Esophagus (tissue), 2 donors: ENCODE data around the gene KLHL8. TPM values are rescaled to one million over a fixed set of nuclear protein-coding genes. Genes with fewer than 3 reads are reported as not detected.

Experiments used
- H3K27ac ChIP-seq, 2 donors: one replicate each; pipeline ENCODE4 v1.5.1; 2013; ENCODE audit warnings: low read depth in 2 of 2, mild to moderate bottlenecking in 2 of 2, inconsistent platforms in 1 of 2, low read length in 1 of 2, moderate library complexity in 1 of 2
- H3K27me3 ChIP-seq, 2 donors: one replicate each; pipeline ENCODE4 v1.6.1; 2013; ENCODE audit warnings: low read length in 2 of 2, control low read depth in 1 of 2, mild to moderate bottlenecking in 1 of 2; ENCODE audit not compliant: insufficient read depth in 2 of 2, control insufficient read depth in 1 of 2
- H3K36me3 ChIP-seq, 2 donors: one replicate each; pipeline ENCODE4 v1.6.1; 2013; ENCODE audit warnings: low read length in 1 of 2; ENCODE audit not compliant: control insufficient read depth in 2 of 2, insufficient read depth in 2 of 2
- H3K4me1 ChIP-seq, 2 donors: one replicate each; pipeline ENCODE4 v1.6.1; 2013; ENCODE audit warnings: low read length in 1 of 2; ENCODE audit not compliant: control insufficient read depth in 2 of 2, insufficient read depth in 2 of 2
- H3K4me3 ChIP-seq, 2 donors: one replicate each; pipeline ENCODE4 v1.5.1; 2013; ENCODE audit warnings: low read length in 2 of 2, mild to moderate bottlenecking in 2 of 2, low read depth in 1 of 2, moderate library complexity in 1 of 2
- H3K9me3 ChIP-seq, 2 donors: one replicate each; pipeline ENCODE4 v1.6.1; 2013; ENCODE audit warnings: mild to moderate bottlenecking in 2 of 2, low read depth in 1 of 2, low read length in 1 of 2, moderate library complexity in 1 of 2; ENCODE audit not compliant: control insufficient read depth in 2 of 2, insufficient read depth in 1 of 2
- WGBS, 2 donors: extraction: QIAGEN DNeasy Blood & Tissue Kit; methylation state at CpG; one replicate each; pipeline ENCODE4 v1.1.7; 2013; 5-methylcytosine and 5-hydroxymethylcytosine counted together
- polyA plus RNA-seq, 2 donors: library from polyadenylated mRNA; stranded (reverse); fragments of 200-250 nt; gene quantifications; one replicate each; pipeline ENCODE4 v1.2.3, GENCODE V29; 2013
- donor health status: healthy with polysubstance abuse.
- donor health status: Bipolar disorder and iron deficiency.

KLHL8 gene
- polyA plus RNA-seq, 2 donors: 1.3 to 2.4 TPM

DNA sequence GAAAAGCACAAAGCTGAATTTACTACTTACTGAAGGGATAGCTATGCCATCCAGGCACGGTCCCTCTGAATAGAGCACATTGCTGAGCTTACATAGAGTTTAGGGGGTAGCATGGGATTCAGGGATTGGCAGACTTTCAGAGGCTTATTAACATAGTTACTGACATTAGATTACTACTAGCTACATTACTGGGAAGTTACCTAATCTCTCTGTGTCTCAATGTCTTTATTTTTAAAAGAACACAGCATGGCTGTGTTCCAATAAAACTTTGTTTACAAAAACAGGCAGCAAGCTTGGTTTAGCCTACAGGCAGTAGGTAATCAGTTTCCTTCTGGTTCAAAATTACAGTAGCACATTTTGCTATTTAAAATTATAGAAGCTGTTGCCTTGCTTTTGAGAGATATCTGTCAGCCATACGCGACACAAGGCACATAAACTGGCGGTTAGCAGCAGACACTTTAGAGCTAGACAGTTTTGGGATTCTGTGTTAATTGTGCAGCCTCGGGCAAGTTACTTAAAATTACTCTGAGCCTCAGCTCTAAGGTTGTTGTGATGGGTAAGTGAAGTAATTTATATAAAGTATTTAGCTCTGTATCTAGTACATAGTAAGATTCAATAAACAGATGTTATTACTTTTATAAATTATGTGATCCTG lies 6.9 kb downstream of the KLHL8 start:
- Histone ChIP-seq H3K4me1 (no peaks in the 10 kb centered on the region), H3K4me3 (no peak overlapping the region), H3K9me3 (no peaks in the 10 kb centered on the region), H3K27me3 (no peaks in the 10 kb centered on the region), H3K27ac (no peak overlapping the region), H3K36me3 (no peaks in the 10 kb centered on the region)
- WGBS, 2 donors: 84% methylated on average over 5 of the region's 5 CpGs

GRCh38 chr4:87211249-87211952 lies 9.0 kb downstream of the KLHL8 start:
- H3K9me3 ChIP-seq: no peaks in the 10 kb centered on the region
- H3K27ac ChIP-seq: no peak overlapping the region
- H3K4me3 ChIP-seq: no peak overlapping the region
- peaks cover 0 to 3% of the 10 kb centered on the region in 2 donors for H3K36me3 ChIP-seq
- no peaks in the 10 kb centered on the region for H3K27me3 ChIP-seq
- no peaks in the 10 kb centered on the region for H3K4me1 ChIP-seq
- 78 to 83% methylated on average over 5 of the region's 5 CpGs for WGBS, 2 donors

- Histone ChIP-seq H3K9me3 (no peaks in the 10 kb centered on the region), H3K4me1 (no peaks in the 10 kb centered on the region), H3K4me3 (no peak overlapping the region), H3K27me3 (no peaks in the 10 kb centered on the region), H3K36me3 (peaks cover 0 to 3% of the 10 kb centered on the region in 2 donors), H3K27ac (no peak overlapping the region)
- 78 to 80% methylated on average over 6 of the region's 6 CpGs for WGBS, 2 donors
These were observed 10.7 kb downstream of the KLHL8 start for GRCh38 chr4:87209696-87210095.

DNA sequence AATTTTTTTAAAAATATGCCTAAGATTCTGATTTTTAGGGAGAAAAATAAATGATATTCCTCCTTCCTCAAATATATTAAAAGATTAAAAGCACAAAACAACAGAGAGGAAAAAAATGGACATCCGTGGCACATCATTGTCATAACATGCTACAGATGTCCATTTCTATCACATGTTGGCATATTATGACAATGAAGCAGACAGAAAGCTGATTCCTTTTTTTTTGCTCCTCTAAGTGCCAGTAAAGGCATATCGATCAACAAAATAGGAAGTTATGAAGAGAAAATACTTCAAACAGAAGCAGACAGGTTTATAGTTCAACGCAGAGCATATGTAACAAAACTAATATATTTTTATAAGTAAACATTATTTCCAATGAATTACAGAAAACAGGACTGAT lies 11.2 kb downstream of the KLHL8 start:
- Histone ChIP-seq H3K4me3 (no peak overlapping the region), H3K27ac (no peak overlapping the region), H3K4me1 (no peaks in the 10 kb centered on the region), H3K36me3 (peaks cover 0 to 3% of the 10 kb centered on the region in 2 donors), H3K27me3 (no peaks in the 10 kb centered on the region), H3K9me3 (no peaks in the 10 kb centered on the region)
- 79 to 80% methylated on average over 3 of the region's 3 CpGs for WGBS, 2 donors

DNA sequence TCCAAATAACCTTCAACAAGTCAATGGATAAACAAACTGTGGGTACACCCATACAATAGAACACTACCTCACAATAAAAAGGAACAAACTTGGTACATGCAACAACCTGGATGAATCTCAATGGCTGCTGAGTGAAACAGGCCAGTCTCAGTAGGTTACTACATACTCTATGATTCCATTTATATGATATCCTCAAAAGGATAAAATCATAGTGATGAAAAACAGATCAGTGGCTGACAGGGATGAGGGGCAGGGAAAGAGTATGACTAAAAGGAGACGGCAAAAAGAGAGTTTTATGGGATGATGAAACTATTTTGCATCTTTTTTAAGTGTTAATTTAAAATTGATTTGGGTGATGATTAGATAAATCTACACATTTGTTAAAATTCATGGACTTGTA lies 15.9 kb downstream of the KLHL8 start:
- no peaks in the 10 kb centered on the region for H3K9me3 ChIP-seq
- H3K4me1 ChIP-seq: no peaks in the 10 kb centered on the region
- H3K4me3 ChIP-seq: no peak overlapping the region
- H3K36me3 ChIP-seq: peaks cover 0 to 3% of the 10 kb centered on the region in 2 donors
- 91 to 97% methylated on average over 1 of the region's 1 CpG for WGBS, 2 donors
- no peaks in the 10 kb centered on the region for H3K27me3 ChIP-seq
- H3K27ac ChIP-seq: no peak overlapping the region

DNA sequence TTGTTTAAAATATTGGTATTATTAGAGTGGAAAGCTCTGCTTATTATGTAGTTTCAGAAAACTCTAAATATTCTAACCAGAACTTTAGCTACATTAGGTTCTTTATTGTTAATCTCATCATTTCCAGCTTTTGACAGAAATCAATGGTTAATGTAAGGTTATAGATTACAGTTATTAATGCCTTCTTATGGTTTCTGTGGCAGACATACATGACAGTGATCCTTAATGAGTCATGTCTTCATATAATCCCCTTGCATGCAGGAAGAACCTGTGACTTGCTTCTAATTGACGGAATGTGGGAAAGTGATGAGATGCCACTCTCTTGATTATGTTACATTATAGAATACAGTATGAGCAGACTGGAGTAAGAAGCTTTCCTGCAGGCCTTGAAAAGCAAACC lies 23.5 kb downstream of the KLHL8 start:
- WGBS, 2 donors: 83 to 93% methylated on average over 1 of the region's 1 CpG
- H3K9me3 ChIP-seq: no peaks in the 10 kb centered on the region
- H3K36me3 ChIP-seq: no peaks in the 10 kb centered on the region
- H3K4me3 ChIP-seq: no peak overlapping the region
- H3K4me1 ChIP-seq: no peaks in the 10 kb centered on the region
- H3K27ac ChIP-seq: no peak overlapping the region
- no peaks in the 10 kb centered on the region for H3K27me3 ChIP-seq

- Histone ChIP-seq H3K36me3 (no peaks in the 10 kb centered on the region), H3K4me3 (no peak overlapping the region), H3K27ac (no peak overlapping the region), H3K27me3 (no peaks in the 10 kb centered on the region), H3K4me1 (no peaks in the 10 kb centered on the region), H3K9me3 (no peaks in the 10 kb centered on the region)
- WGBS, 2 donors: 90 to 98% methylated on average over 2 of the region's 2 CpGs
These were observed 24.3 kb downstream of the KLHL8 start for GRCh38 chr4:87196146-87196545.

GRCh38 chr4:87193958-87194675 lies 26.3 kb downstream of the KLHL8 start:
- 94 to 95% methylated on average over 4 of the region's 4 CpGs for WGBS, 2 donors
- Histone ChIP-seq H3K9me3 (no peaks in the 10 kb centered on the region), H3K27me3 (no peaks in the 10 kb centered on the region), H3K27ac (no peak overlapping the region), H3K4me1 (no peaks in the 10 kb centered on the region), H3K36me3 (no peaks in the 10 kb centered on the region), H3K4me3 (no peak overlapping the region)

- no peak overlapping the region for H3K27ac ChIP-seq
- H3K36me3 ChIP-seq: no peaks in the 10 kb centered on the region
- H3K4me3 ChIP-seq: no peak overlapping the region
- no peaks in the 10 kb centered on the region for H3K27me3 ChIP-seq
- H3K9me3 ChIP-seq: no peaks in the 10 kb centered on the region
- 95 to 96% methylated on average over 3 of the region's 3 CpGs for WGBS, 2 donors
- no peaks in the 10 kb centered on the region for H3K4me1 ChIP-seq
These were observed 28.1 kb downstream of the KLHL8 start for GRCh38 chr4:87192145-87192919.
